ENCODE measurements around the gene GSN.

The GSN gene

GRCh38 chr9:121353241-121354061 is 85.5 kb downstream of the GSN start:
- H3K9me3 ChIP-seq, result no peaks in the 10 kb centered on the region
- no peak for TF ChIP-seq CTCF (IDR thresholded peaks at IDR 0.05; ENCODE audit: low read depth, low read length)
- no peaks in the 10 kb centered on the region for H3K27me3 ChIP-seq
- peaks cover 8% of the 10 kb centered on the region for H3K4me1 ChIP-seq
- DNase-seq, result no peak
- H3K36me3 ChIP-seq, result peaks cover 7% of the 10 kb centered on the region
- H3K4me3 ChIP-seq (ENCODE audit: low read depth, low read length), result no peak overlapping the region

GRCh38 chr9:121354141-121354540 is 86.2 kb downstream of the GSN start:
- TF ChIP-seq CTCF (IDR thresholded peaks at IDR 0.05; ENCODE audit: low read depth, low read length), result no peak
- no peaks in the 10 kb centered on the region for H3K9me3 ChIP-seq
- peaks cover 4% of the 10 kb centered on the region for H3K36me3 ChIP-seq
- DNase-seq, result no peak
- peaks cover 8% of the 10 kb centered on the region for H3K4me1 ChIP-seq
- no peaks in the 10 kb centered on the region for H3K27me3 ChIP-seq
- H3K4me3 ChIP-seq (ENCODE audit: low read depth, low read length), result no peak overlapping the region

- peaks cover 8% of the 10 kb centered on the region for H3K4me1 ChIP-seq
- no peaks in the 10 kb centered on the region for H3K27me3 ChIP-seq
- H3K4me3 ChIP-seq (ENCODE audit: low read depth, low read length), result no peak overlapping the region
- TF ChIP-seq CTCF (IDR thresholded peaks at IDR 0.05; ENCODE audit: low read depth, low read length), result no peak
- H3K36me3 ChIP-seq, result peaks cover 4% of the 10 kb centered on the region
- H3K9me3 ChIP-seq, result no peaks in the 10 kb centered on the region
- no peak for DNase-seq
These were observed 86.8 kb downstream of the GSN start for GRCh38 chr9:121354762-121355161.

- Histone ChIP-seq H3K4me3 (ENCODE audit: low read depth, low read length) (no peak overlapping the region), H3K9me3 (no peaks in the 10 kb centered on the region), H3K36me3 (peaks cover 4% of the 10 kb centered on the region), H3K4me1 (no peaks in the 10 kb centered on the region), H3K27me3 (no peaks in the 10 kb centered on the region)
- TF ChIP-seq CTCF (IDR thresholded peaks at IDR 0.05; ENCODE audit: low read depth, low read length), result no peak
- DNase-seq, result no peak
These were observed 89.0 kb downstream of the GSN start for GRCh38 chr9:121357011-121357410.

GRCh38 chr9:121358751-121359150 is 90.8 kb downstream of the GSN start:
- Histone ChIP-seq H3K4me1 (peaks cover 11% of the 10 kb centered on the region), H3K9me3 (no peaks in the 10 kb centered on the region), H3K4me3 (ENCODE audit: low read depth, low read length) (no peak overlapping the region), H3K27me3 (no peaks in the 10 kb centered on the region), H3K36me3 (peaks cover 3% of the 10 kb centered on the region)
- DNase-seq, result no peak
- TF ChIP-seq CTCF (IDR thresholded peaks at IDR 0.05; ENCODE audit: low read depth, low read length), result no peak
